GM12891 (cell line): ENCODE results near the gene DHRS4.
"Not testable (repeated sequence)": the region's sequence is repeated elsewhere in the genome, so short reads cannot be mapped to it uniquely, and the experiment has no call there.

Experiments
- POLR2A ChIP-seq: IDR thresholded peaks from 2 replicates; pipeline ENCODE4 v1.6.1; 2011; ENCODE audit warnings: low read depth, low read length, control low read depth
- POU2F2 ChIP-seq: IDR thresholded peaks from 2 replicates; pipeline ENCODE4 v1.6.1; 2011; ENCODE audit warnings: low read depth, mild to moderate bottlenecking, control low read depth, low read length, moderate library complexity
- TAF1 ChIP-seq: IDR thresholded peaks from 2 replicates; pipeline ENCODE4 v1.6.1; 2011; ENCODE audit warnings: low read depth, low read length, control low read depth

GRCh38 chr14:23955811-23956210 lies 2.2 kb downstream of the DHRS4 start:
- not testable (repeated sequence) for TF ChIP-seq POLR2A, TAF1, POU2F2
